B cell (primary cell): Measurements from ENCODE around the gene FRMD6. TPM values are rescaled to one million over a fixed set of nuclear protein-coding genes. Genes with fewer than 3 reads are reported as not detected.
"Not testable (repeated sequence)": the region's sequence is repeated elsewhere in the genome, so short reads cannot be mapped to it uniquely, and the experiment has no call there.

Source experiments
- ATAC-seq: fragments of 200-7000 bp; cut with Tn5 transposase; one replicate; pipeline ENCODE4 v1.10.0; 2021; ENCODE audit warnings: low read depth, mild to moderate bottlenecking, moderate number of reproducible peaks, moderate library complexity
- CTCF ChIA-PET: fragments of 350-600 bp; sonication (Branson Sonifier 250); formaldehyde crosslinking; loops from one replicate; lab custom pipeline; 2021; ENCODE audit warnings: antibody characterized with exemption, inconsistent platforms; lab: Charles Lee
- POLR2A ChIA-PET: fragments of 350-600 bp; sonication (Branson Sonifier 250); formaldehyde crosslinking; loops from one replicate; lab custom pipeline; 2021; ENCODE audit warnings: antibody characterized with exemption; lab: Charles Lee
- DNase-seq: peaks from one replicate; pipeline ENCODE4 v3.0.0; 2013
- H2AFZ ChIP-seq: 2 replicates; pipeline ENCODE4 v1.6.1; 2012; ENCODE audit warnings: mild to moderate bottlenecking, low read depth, low read length; ENCODE audit not compliant: insufficient read depth, poor library complexity, severe bottlenecking
- H3K27ac ChIP-seq, 2 donors: 1 replicate in 1 of 2; 2 replicates in 1 of 2; pipeline ENCODE4 v1.5.1; 2012 to 2013; ENCODE audit warnings: low read length in 2 of 2, mild to moderate bottlenecking in 2 of 2, moderate library complexity in 1 of 2
- H3K27me3 ChIP-seq, 4 experiments: fragments of 200-600 bp in 1 of 4; sonication (generic) in 1 of 4; replicated peaks in 1 of 4; 1 replicate in 2 of 4; 2 replicates in 2 of 4; pipeline versions ENCODE4 v1.6.1 to v1.7.0; 2013 to 2016; ENCODE audit warnings: low read length in 3 of 4, mild to moderate bottlenecking in 2 of 4, mixed read lengths in 1 of 4, moderate library complexity in 1 of 4; ENCODE audit not compliant: insufficient read depth in 4 of 4, control insufficient read depth in 3 of 4; ENCODE audit errors: control extremely low read depth in 1 of 4
- H3K36me3 ChIP-seq, 2 experiments: replicated peaks in 1 of 2; 1 replicate in 1 of 2; 2 replicates in 1 of 2; pipeline versions ENCODE4 v1.6.1 to v1.7.1; 2013; ENCODE audit warnings: low read length in 1 of 2; ENCODE audit not compliant: insufficient read depth in 2 of 2, control insufficient read depth in 1 of 2; ENCODE audit errors: control extremely low read depth in 1 of 2, extremely low read depth in 1 of 2
- H3K4me1 ChIP-seq, 2 donors: fragments of 200-600 bp in 1 of 2; sonication (generic) in 1 of 2; 1 replicate in 1 of 2; 2 replicates in 1 of 2; pipeline versions ENCODE4 v1.5.1 to v1.6.1; 2013 to 2017; ENCODE audit warnings: low read length in 2 of 2; ENCODE audit not compliant: control insufficient read depth in 2 of 2, insufficient read depth in 2 of 2
- H3K4me2 ChIP-seq: replicated peaks from 2 replicates; pipeline ENCODE3; 2012; ENCODE audit warnings: mild to moderate bottlenecking, low read depth, low read length; ENCODE audit not compliant: poor library complexity, severe bottlenecking
- H3K4me3 ChIP-seq, 5 experiments: fragments of 200-600 bp in 1 of 5; sonication (generic) in 1 of 5; 1 replicate in 3 of 5; 2 replicates in 2 of 5; pipeline versions ENCODE4 v1.5.1 to v1.7.0; 2011 to 2016; ENCODE audit warnings: low read length in 4 of 5, mild to moderate bottlenecking in 4 of 5, low read depth in 2 of 5, control low read depth in 1 of 5, moderate library complexity in 1 of 5; ENCODE audit not compliant: insufficient read depth in 1 of 5; ENCODE audit errors: control extremely low read depth in 1 of 5, extremely low read depth in 1 of 5
- H3K79me2 ChIP-seq: fragments of 200-600 bp; sonication (generic); one replicate; pipeline ENCODE4 v1.6.0; 2016; ENCODE audit warnings: low read length; ENCODE audit not compliant: control insufficient read depth, insufficient read depth
- H3K9ac ChIP-seq: fragments of 200-600 bp; sonication (generic); 2 replicates; pipeline ENCODE4 v1.6.1; 2017; ENCODE audit warnings: mild to moderate bottlenecking, low read length, moderate library complexity
- H3K9me3 ChIP-seq, 3 donors: one replicate each; pipeline versions ENCODE4 v1.6.1 to v1.7.1; 2013; ENCODE audit warnings: low read length in 2 of 3; ENCODE audit not compliant: control insufficient read depth in 2 of 3, insufficient read depth in 1 of 3; ENCODE audit errors: control extremely low read depth in 1 of 3
- H4K20me1 ChIP-seq: 2 replicates; pipeline ENCODE4 v1.6.0; 2012; ENCODE audit warnings: mild to moderate bottlenecking, low read length; ENCODE audit not compliant: insufficient read depth, control insufficient read depth, poor library complexity, severe bottlenecking
- H3K27ac Mint-ChIP-seq: one replicate; pipeline ENCODE4 v1.8.0; 2021; ENCODE audit warnings: mixed read lengths
- H3K27me3 Mint-ChIP-seq: one replicate; pipeline ENCODE4 v1.8.0; 2021; ENCODE audit warnings: mixed read lengths
- H3K4me1 Mint-ChIP-seq: one replicate; pipeline ENCODE4 v1.8.0; 2021; ENCODE audit warnings: mixed read lengths
- H3K4me3 Mint-ChIP-seq: one replicate; pipeline ENCODE4 v1.8.0; 2021; ENCODE audit warnings: mixed read lengths
- H3K9me3 Mint-ChIP-seq: one replicate; pipeline ENCODE4 v1.8.0; 2022; ENCODE audit warnings: mixed read lengths; ENCODE audit not compliant: insufficient read depth
- CTCF ChIP-seq: fragments of 200-600 bp; IDR thresholded peaks from one replicate; pipeline ENCODE4 v1.8.0; 2022; ENCODE audit warnings: antibody characterized with exemption, mild to moderate bottlenecking
- EZH2 ChIP-seq: IDR thresholded peaks from 2 replicates; pipeline ENCODE4 v1.6.1; 2012; ENCODE audit warnings: borderline replicate concordance, low read depth, mild to moderate bottlenecking, moderate library complexity, low read length; ENCODE audit not compliant: insufficient read depth, poor library complexity, severe bottlenecking
- WGBS: methylation state at CpG from one replicate; pipeline ENCODE4 v1.1.5; 2013; ENCODE audit warnings: missing lambda C conversion rate; ENCODE audit not compliant: insufficient coverage; 5-methylcytosine and 5-hydroxymethylcytosine counted together
- intact Hi-C: fragments of 100-400 bp; cut with micrococcal nuclease; formaldehyde crosslinking; loops from one replicate; pipeline ENCODE4 v1.10.0; 2022
- polyA plus RNA-seq: library from polyadenylated mRNA; depleted of rRNA; stranded (reverse); fragments of >200 nt; gene quantifications from 2 replicates; pipeline ENCODE4 v1.2.3, GENCODE V29; 2012
- total RNA-seq, 2 donors: library from RNA; stranded (reverse); fragments of 120-200 nt in 1 of 2; gene quantifications; 1 replicate in 1 of 2; 2 replicates in 1 of 2; pipeline versions ENCODE4 v1.2.3 to v1.2.4, GENCODE V29; 2013 to 2022

Gene FRMD6
- total and polyA plus RNA-seq, 2 donors (not counting 1 experiment from before 2014, with no cell fraction given) = 0.03 to 0.30 TPM

- no peak overlapping the region for H3K27ac Mint-ChIP-seq
- H3K36me3 ChIP-seq = no peaks in the 10 kb centered on the region
- H3K27me3 ChIP-seq = peaks cover 0 to 2% (median 0%) of the 10 kb centered on the region in 4 experiments
- DNase-seq (no peak), ATAC-seq (no peak)
- H3K79me2 ChIP-seq = no peaks in the 10 kb centered on the region
- no peaks in the 10 kb centered on the region for H3K9me3 Mint-ChIP-seq
- 76% methylated on average over 11 of the region's 13 CpGs for WGBS
- H3K4me2 ChIP-seq = no peak overlapping the region
- H3K4me3 ChIP-seq = no peak overlapping the region
- H3K9me3 ChIP-seq = peaks cover 0 to 4% (median 0%) of the 10 kb centered on the region in 3 donors
- H3K27me3 Mint-ChIP-seq = peaks cover 4% of the 10 kb centered on the region
- H3K9ac ChIP-seq = no peak overlapping the region
- TF ChIP-seq CTCF (no peak), EZH2 (no peak)
- CTCF ChIA-PET = no interaction called here
- H3K4me1 Mint-ChIP-seq = no peaks in the 10 kb centered on the region
- POLR2A ChIA-PET = no interaction called here
- no peaks in the 10 kb centered on the region for H3K4me1 ChIP-seq
- no peak overlapping the region for H3K4me3 Mint-ChIP-seq
- H2AFZ ChIP-seq = no peak overlapping the region
- H3K27ac ChIP-seq = no peak overlapping the region
- intact Hi-C loops = no loop called here
- H4K20me1 ChIP-seq = no peaks in the 10 kb centered on the region
Observed at GRCh38 chr14:51750542-51750941, 98.8 kb downstream of the FRMD6 start.

GRCh38 chr14:51751611-51752345, 100.1 kb downstream of the FRMD6 start:
- H3K36me3 ChIP-seq, DNase-seq, H3K4me3 Mint-ChIP-seq, H2AFZ ChIP-seq, H3K27me3 ChIP-seq, CTCF ChIA-PET, H3K4me2 ChIP-seq, H3K27ac Mint-ChIP-seq, H3K79me2 ChIP-seq, H3K4me1 ChIP-seq, ATAC-seq, H3K4me3 ChIP-seq, H3K9me3 Mint-ChIP-seq, intact Hi-C loops, H3K9me3 ChIP-seq, H3K4me1 Mint-ChIP-seq, H3K27ac ChIP-seq, H4K20me1 ChIP-seq, POLR2A ChIA-PET, H3K27me3 Mint-ChIP-seq, H3K9ac ChIP-seq: not testable (repeated sequence)
- 92% methylated on average over 12 of the region's 16 CpGs for WGBS

- H3K4me1 Mint-ChIP-seq, H4K20me1 ChIP-seq, H3K9ac ChIP-seq, intact Hi-C loops, H3K4me3 ChIP-seq, H3K9me3 ChIP-seq, H3K9me3 Mint-ChIP-seq, H3K4me3 Mint-ChIP-seq, H3K27me3 ChIP-seq, ATAC-seq, H3K36me3 ChIP-seq, POLR2A ChIA-PET, H3K4me2 ChIP-seq, H3K79me2 ChIP-seq, CTCF ChIA-PET, H3K27ac Mint-ChIP-seq, H3K4me1 ChIP-seq, H3K27ac ChIP-seq, H2AFZ ChIP-seq, DNase-seq: not testable (repeated sequence)
- no CpG with 5 or more reads among the region's 7 CpGs for WGBS
- H3K27me3 Mint-ChIP-seq = peaks cover 14% of the 10 kb centered on the region
Observed at GRCh38 chr14:51757756-51758155, 106.0 kb downstream of the FRMD6 start.
